Kidney epithelial cell (primary cell): Measurements from ENCODE around the gene TMEM181. TPM values are rescaled to one million over a fixed set of nuclear protein-coding genes. Genes with fewer than 3 reads are reported as not detected.
"Not testable (repeated sequence)": the region's sequence is repeated elsewhere in the genome, so short reads cannot be mapped to it uniquely, and the experiment has no call there.

Experiments used
- DNase-seq: peaks from one replicate; pipeline ENCODE4 v3.0.0-alpha.2; 2010; ENCODE audit warnings: low read depth
- H3K27me3 ChIP-seq: 2 replicates; pipeline ENCODE4 v1.6.0; 2011; ENCODE audit warnings: low read length; ENCODE audit not compliant: control insufficient read depth, insufficient read depth
- H3K36me3 ChIP-seq: 2 replicates; pipeline ENCODE4 v1.5.1; 2011; ENCODE audit warnings: low read length; ENCODE audit not compliant: control insufficient read depth, insufficient read depth
- H3K4me3 ChIP-seq: 2 replicates; pipeline ENCODE4 v1.5.1; 2011; ENCODE audit warnings: low read depth, mild to moderate bottlenecking, control low read depth, low read length
- CTCF ChIP-seq: IDR thresholded peaks from 2 replicates; pipeline ENCODE4 v1.5.1; 2011; ENCODE audit warnings: mild to moderate bottlenecking, moderate library complexity, low read length, control low read depth, inconsistent platforms; ENCODE audit not compliant: insufficient read depth, poor library complexity, severe bottlenecking
- total RNA-seq: library from RNA; depleted of rRNA; stranded (reverse); fragments of >200 nt; gene quantifications from 2 replicates; pipeline ENCODE4 v1.2.3, GENCODE V29; 2015

TMEM181 gene
- total RNA-seq, 1 donor from 2014 or later = 22.1 TPM

GRCh38 chr6:158521759-158522158, 38.1 kb upstream of the TMEM181 start:
- Histone ChIP-seq H3K4me3 (no peak overlapping the region), H3K36me3 (no peaks in the 10 kb centered on the region), H3K27me3 (peaks cover 4% of the 10 kb centered on the region)
- no peak for DNase-seq
- TF ChIP-seq CTCF = no peak

GRCh38 chr6:158522616-158523015, 37.3 kb upstream of the TMEM181 start:
- no peaks in the 10 kb centered on the region for H3K36me3 ChIP-seq
- no peak for TF ChIP-seq CTCF
- peaks cover 4% of the 10 kb centered on the region for H3K27me3 ChIP-seq
- no peak overlapping the region for H3K4me3 ChIP-seq
- no peak for DNase-seq

- no peak for DNase-seq
- H3K36me3 ChIP-seq = no peaks in the 10 kb centered on the region
- no peak for TF ChIP-seq CTCF
- no peak overlapping the region for H3K4me3 ChIP-seq
- H3K27me3 ChIP-seq = peaks cover 4% of the 10 kb centered on the region
Observed at GRCh38 chr6:158524311-158524710, 35.6 kb upstream of the TMEM181 start.

- not testable (repeated sequence) for H3K27me3 ChIP-seq, H3K4me3 ChIP-seq, DNase-seq, H3K36me3 ChIP-seq
Observed at GRCh38 chr6:158527858-158528257, 32.0 kb upstream of the TMEM181 start.

- TF ChIP-seq CTCF = no peak
- Histone ChIP-seq H3K36me3 (no peaks in the 10 kb centered on the region), H3K4me3 (no peak overlapping the region), H3K27me3 (peaks cover 4% of the 10 kb centered on the region)
- no peak for DNase-seq
Observed at GRCh38 chr6:158528826-158529225, 31.1 kb upstream of the TMEM181 start.

GRCh38 chr6:158529629-158530028, 30.3 kb upstream of the TMEM181 start:
- H3K27me3 ChIP-seq = peaks cover under 1% of the 10 kb centered on the region
- no peaks in the 10 kb centered on the region for H3K36me3 ChIP-seq
- DNase-seq = no peak
- H3K4me3 ChIP-seq = no peak overlapping the region
- TF ChIP-seq CTCF = no peak
